HG02943 (cell line): ENCODE measurements around the gene CNTNAP3.
"Not testable (repeated sequence)": the region's sequence is repeated elsewhere in the genome, so short reads cannot be mapped to it uniquely, and the experiment has no call there.

Experiments used
- ATAC-seq: cut with Tn5 transposase; IDR thresholded peaks from one replicate; pipeline ENCODE4 v1.9.1; 2021; ENCODE audit warnings: mild to moderate bottlenecking, low read depth, moderate library complexity; ENCODE audit not compliant: unreplicated experiment

CNTNAP3 gene

DNA sequence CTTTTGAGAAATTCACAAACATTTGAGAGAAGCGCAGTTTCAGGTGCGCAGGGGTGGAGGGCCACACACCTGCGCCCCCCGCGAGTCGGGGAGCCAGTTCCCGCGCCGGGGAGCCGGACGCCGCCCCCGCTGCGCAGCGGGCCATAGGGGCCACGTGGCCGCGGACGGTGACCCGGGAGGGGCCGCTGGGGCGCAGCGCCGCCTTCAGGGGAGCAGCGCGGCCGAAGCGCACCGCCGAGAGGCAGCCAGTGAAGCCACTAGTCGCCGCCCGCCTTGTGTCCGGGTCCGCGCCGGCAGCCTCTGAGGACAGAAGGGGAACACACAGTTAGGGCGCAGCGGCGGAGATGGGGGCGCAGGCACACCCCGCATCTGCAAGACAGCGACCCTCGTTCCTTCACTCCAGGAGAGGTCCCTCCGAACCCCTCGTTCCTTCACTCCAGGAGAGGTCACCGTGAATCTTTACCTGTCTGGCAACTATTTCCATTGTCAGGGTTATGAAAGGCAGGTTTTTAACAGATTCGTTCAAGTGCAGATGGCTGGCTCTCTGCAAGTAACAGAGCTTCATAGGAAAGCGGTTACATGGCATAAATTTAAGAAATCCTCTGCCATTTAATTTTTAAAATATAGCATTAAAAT is 209.2 kb downstream of the CNTNAP3 start:
- not testable (repeated sequence) for ATAC-seq

DNA sequence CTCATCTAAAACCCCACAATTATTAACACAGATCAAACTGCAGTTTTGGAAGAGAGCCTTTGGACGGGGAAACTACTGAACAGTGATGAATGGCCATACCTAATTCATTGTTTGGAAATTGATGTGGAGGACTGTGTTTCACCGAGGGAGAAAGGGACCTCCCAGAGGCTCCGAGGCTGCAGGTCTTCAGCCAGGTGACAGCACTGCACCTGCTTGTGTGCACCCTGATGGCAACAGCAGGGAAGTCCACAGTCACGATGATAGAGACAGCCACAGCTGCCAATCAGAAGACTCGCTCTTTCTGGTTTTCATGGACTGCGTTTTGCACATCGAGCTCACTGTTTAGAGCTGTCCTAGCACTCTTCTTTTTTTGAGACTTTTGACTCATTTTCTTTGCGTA is 214.4 kb downstream of the CNTNAP3 start:
- ATAC-seq, result not testable (repeated sequence)

DNA sequence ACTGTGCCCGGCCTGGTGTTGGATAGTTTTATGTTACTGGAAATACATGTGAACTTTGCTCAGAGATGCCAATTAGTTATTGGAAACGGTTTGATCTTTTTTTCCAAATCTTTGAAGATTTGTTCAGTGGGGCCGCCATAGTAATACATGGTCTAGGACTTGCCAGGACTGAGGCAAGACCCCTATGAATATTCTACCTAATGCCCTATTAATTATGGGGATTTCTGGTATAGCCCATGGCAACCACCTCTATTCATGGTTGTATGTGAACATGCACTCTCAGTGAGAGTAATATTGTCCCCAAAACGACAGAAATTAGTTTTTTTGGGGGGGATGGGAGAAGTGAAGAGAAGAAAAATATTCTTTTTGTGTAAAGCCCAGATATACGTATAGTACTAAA is 220.3 kb downstream of the CNTNAP3 start:
- ATAC-seq, result not testable (repeated sequence)

DNA sequence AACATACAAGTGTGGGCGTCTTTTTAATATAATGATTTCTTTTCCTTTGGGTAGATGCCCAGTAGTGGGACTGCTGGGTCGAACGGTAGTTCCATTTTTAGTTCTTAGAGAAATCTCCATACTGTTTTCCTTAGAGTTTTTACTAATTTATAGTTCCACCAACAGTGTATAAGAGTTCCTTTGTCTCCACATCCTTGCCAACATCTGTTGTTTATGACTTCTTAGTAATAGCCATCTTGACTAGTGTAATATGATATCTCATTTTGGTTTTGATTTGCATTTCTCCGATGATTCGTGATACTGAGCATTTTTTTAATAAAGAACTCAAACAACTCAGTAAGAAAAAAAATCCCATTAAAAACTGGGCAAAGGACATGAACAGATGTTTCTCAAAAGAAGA is 225.0 kb downstream of the CNTNAP3 start:
- ATAC-seq, result not testable (repeated sequence)

DNA sequence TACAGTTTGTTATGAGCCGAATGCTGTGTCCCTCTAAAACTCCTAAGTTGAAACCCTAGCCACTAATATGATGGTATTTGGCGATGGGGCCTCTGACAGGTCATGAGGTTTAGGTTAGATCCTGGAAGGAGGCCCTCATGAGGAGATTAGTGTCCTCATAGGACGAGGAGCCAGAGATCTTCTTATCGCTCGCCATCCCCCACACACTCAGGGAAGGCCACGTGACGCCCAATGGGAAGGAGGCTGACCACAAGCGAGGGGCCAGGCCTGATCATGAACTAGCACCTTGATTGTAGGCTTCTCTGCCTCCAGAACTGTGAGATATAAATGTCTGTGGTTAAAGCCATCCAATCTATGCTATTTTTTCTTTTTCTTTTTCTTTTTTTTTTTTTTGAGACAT is 233.5 kb downstream of the CNTNAP3 start:
- not testable (repeated sequence) for ATAC-seq

DNA sequence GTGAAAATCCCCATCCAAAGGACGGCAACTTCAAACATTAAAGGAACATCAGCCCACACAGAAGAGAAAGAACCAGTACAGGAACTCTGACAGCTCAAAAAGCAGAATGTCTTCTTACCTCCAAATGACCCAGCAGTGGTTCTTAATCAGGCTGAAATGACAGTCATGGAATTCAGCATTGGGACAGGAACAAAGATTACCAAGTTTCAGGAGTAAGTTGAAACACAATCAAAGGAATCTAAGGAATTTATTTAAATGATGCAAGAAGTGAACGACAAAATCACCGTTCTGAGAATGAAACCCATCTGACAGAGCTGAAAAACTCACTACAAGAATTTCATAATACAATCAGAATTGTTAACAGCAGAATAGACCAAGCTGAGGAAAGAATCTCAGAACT is 241.1 kb downstream of the CNTNAP3 start:
- ATAC-seq, result not testable (repeated sequence)

DNA sequence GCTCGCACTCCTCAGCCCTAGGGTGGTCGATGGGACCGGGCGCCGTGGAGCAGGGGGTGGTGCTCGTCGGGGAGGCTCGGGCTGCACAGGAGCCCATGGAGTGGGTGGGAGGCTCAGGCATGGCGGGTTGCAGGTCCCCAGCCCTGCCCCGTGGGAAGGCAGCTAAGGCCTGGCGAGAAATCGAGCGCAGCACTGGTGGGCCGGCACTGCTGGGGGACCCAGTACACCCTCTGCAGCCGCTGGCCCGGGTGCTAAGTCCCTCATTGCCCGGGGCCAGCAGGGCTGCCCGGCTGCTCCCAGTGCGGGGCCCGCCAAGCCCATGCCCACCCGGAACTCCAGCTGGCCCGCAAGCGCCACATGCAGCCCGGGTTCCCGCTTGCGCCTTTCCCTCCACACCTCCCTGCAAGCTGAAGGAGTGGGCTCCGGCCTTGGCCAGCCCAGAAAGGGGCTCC is 245.6 kb downstream of the CNTNAP3 start:
- ATAC-seq, result not testable (repeated sequence)

DNA sequence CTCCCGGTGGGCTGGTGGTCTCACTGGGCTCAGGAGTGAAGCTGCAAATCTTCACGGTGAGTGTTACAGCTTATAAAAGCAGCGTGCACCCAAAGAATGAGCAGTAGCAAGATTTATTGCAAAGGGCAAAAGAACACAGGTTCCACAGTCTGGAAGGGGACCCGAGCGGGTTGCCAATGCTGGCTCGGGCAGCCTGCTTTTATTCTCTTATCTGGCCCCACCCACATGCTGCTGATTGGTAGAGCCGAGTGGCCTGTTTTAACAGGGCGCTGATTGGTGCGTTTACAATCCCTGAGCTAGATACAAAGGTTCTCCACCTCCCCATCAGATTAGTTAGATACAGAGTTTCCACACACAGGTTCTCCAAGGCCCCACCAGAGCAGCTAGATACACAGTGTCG is 246.2 kb downstream of the CNTNAP3 start:
- ATAC-seq, result not testable (repeated sequence)

DNA sequence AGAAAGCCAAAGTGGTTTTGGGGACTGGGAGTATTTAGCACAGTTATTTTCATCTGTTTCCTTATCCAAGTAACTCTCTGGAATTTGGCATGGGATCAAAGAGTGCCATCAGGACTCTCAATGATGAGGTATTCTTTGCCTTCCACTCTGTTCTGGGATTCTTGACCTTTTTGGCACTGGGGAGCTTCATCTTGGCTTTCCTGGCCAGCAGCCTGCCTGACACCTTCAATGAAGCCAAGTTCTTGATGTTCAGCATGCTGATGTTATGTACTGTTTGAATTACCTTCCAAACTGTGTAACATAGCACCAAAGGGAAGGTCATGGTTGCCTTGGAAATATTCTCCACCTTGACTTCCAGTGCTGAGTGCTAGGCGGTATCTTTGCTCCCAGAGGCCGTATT is 248.8 kb downstream of the CNTNAP3 start:
- ATAC-seq, result not testable (repeated sequence)

DNA sequence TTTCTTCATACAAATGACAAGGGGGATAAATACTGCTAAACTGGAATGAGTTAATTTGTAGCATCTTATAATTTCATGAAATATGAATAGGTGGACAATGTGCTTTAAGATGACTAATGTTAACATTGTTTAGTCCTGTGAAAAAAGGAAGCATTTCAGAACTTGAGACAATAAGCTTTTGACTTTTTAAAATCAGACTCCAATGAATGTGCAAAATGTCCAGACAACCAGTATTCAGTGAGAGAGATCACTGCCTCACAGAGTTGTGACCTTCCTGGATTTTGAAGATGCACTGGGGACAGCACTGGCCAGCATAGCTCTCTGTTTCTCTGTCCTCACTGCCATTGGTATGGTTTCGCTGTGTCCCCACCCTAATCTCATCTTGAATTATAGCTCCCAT is 249.7 kb downstream of the CNTNAP3 start:
- ATAC-seq, result not testable (repeated sequence)

DNA sequence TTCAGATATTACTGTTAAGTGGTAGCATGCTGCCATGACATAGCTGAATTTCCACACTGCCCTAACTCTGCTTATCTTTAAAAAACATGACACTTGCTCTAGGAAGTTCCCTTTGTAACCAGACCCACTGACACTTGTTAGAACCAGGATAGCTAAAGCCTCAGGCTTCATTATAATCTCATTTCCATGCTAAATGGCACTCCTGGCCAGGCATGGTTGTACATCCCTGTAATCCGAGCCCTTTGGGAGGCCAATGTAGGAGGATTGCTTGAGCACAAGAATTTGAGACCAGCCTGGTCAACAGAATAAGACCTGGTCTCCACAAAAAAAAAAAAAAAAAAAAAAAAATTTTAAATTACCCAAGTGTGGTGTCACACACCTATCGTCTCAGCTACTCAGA is 254.1 kb downstream of the CNTNAP3 start:
- ATAC-seq, result not testable (repeated sequence)

DNA sequence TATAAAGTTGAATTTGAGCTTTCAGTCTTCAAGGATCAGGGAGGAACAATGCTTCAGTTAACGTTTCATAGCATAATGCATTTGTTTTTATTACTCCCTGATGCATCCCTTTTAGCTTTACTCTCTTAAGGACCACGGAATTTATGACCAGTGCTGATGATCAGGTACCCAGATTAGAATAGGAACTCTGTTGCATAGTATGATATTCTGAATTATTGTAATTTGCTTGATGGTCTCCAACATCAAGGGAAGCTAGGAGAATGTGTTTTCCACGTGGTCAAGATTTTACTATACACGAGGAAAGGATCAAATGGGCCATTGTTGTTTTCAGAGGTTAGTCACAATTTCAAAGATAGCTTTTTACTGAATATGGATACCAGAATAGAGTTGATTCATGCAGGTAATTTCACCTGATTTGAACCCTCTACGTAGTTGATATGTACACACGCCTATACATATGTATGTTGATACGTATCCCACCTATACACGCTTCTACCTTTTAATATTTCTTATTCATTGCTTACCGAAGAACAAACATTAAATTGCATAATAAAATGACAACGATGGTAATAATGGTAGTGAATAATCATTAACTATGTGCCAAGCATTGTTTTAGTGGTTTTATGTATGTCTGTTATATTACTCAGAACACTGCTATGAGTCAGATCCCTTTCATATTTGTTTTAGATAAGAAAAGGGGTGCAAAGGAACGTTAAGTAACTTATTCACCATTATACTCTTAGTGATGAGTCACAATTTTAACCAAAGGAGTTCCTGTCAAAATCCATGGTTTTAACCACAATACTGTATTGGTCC is 257.6 kb downstream of the CNTNAP3 start:
- not testable (repeated sequence) for ATAC-seq

DNA sequence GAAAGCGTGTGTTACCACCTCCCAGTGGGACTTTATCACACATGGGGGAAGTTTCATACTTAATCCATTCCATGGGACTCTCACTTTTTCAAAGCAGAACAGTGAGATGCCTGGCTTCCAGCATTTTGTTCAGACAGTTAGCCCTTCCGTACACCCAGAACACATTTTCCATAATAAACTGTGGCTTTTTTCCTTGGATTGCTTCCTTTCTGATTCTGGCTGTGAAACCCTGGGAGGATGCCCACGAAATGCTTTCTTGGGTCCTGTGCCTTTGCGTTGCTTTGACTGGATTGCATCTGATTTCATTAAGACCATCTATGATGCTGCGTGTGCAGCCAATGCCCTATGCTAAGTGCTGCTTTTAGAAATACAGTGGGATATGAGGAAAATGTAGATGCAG is 259.1 kb downstream of the CNTNAP3 start:
- not testable (repeated sequence) for ATAC-seq

DNA sequence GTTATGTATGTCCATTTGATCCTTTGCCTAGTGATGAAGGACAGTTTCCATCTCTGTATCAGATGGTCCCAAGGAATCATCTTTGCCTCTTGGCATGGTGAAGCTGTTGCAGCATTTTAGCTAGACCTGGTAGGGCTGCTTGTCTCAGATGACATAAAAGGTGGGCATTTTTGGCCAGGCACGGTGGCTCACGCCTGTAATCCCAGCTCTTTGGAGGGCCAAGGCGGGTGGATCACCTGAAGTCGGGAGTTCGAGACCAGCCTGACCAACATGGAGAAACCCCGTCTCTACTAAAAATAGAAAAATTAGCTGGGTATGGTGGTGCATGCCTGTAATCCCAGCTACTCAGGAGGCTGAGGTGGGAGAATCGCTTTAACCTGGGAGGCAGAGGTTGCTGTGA is 259.8 kb downstream of the CNTNAP3 start:
- not testable (repeated sequence) for ATAC-seq

DNA sequence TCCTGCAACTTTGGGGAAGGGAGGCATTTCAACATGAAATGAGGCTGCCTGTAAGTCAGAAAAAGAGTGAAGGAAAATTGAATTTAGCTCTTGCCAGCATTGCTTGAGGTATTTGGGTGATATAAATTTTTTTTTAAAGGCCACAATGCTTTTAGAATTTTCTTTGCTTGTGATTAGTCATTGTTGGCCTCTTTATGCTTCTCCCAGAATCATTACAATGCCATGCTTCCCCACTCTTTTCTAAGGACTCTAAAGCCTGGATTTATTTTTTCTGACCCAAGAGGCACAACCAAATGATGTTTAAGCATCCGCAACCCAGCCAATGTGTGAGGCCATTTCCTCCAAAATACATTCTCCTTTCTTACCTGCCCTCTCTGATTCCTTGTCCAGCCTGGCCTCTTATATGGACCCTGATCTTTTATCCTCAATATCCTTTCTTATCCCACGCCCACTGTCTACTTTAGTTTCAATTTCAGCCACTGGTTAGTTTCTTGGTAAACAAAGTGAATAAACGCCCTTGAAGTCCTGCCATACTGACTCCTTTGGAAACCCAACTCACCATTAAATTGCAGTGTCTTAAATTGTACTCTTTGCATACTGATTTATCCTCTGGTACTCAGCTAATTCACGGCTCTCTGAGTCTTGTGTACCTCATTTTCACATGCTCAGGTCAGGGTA is 261.9 kb downstream of the CNTNAP3 start:
- not testable (repeated sequence) for ATAC-seq
